Upper lobe of right lung (tissue), 1 donor: ENCODE results near the gene CEPT1. TPM values are rescaled to one million over a fixed set of nuclear protein-coding genes. Genes with fewer than 3 reads are reported as not detected.

Experiments
- ATAC-seq: fragments of 200-7000 bp; cut with Tn5 transposase; one replicate; pipeline ENCODE4 v1.9.1; 2020; ENCODE audit warnings: mild to moderate bottlenecking, moderate library complexity
- DNase-seq: peaks from one replicate; pipeline ENCODE4 v3.0.0-alpha.2; 2020
- H3K27ac ChIP-seq: fragments of 200-600 bp; one replicate; pipeline ENCODE4 v1.8.0; 2022
- H3K27me3 ChIP-seq: fragments of 200-600 bp; one replicate; pipeline ENCODE4 v1.8.0; 2022; ENCODE audit warnings: mild to moderate bottlenecking
- H3K36me3 ChIP-seq: fragments of 200-600 bp; one replicate; pipeline ENCODE4 v1.8.0; 2022
- H3K4me1 ChIP-seq: fragments of 200-600 bp; one replicate; pipeline ENCODE4 v1.8.0; 2022
- H3K4me3 ChIP-seq: fragments of 200-600 bp; one replicate; pipeline ENCODE4 v1.8.0; 2022; ENCODE audit warnings: mild to moderate bottlenecking
- H3K9me3 ChIP-seq: fragments of 200-600 bp; one replicate; pipeline ENCODE4 v1.8.0; 2022
- intact Hi-C: fragments of 100-400 bp; cut with DNase I; formaldehyde crosslinking; loops from one replicate; pipeline ENCODE4 v1.11.0; 2022
- total RNA-seq: library from RNA; stranded (reverse); fragmentation: NEBNext Ultra II Directional; extraction: Animal tissue kit (Norgen Biotek cat#: 25700); gene quantifications from one replicate; pipeline ENCODE4 v1.2.1, GENCODE V29; 2021
- TF ChIP-seq, protein P1 (sequence below): fragments of 200-600 bp; IDR thresholded peaks from one replicate; pipeline ENCODE4 v1.8.0; 2022; ENCODE audit warnings: antibody characterized with exemption
- donor health status: DM: no; HTN: yes; CAD: no; lungs with severe emphysema.

CEPT1 gene
- total RNA-seq, 1 donor from 2014 or later = 57.6 TPM

DNA sequence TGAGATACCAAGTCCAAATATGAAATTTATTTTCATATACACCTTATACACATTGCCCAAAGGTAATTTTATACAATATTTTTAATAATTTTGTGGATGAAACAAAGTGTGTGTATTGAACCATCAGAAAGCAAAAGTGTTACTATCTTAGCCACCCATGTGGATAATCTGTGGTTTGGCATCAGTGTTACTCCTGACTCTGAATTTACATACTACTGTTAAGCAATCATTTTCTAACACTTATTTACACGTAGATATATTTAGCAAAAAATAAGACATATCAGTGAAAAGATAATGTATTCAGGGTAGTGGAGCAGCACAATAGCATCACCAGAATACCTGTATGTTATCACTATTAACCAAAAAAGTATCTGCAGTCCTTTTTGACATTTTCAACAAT is 36.7 kb downstream of the CEPT1 start:
- H3K9me3 ChIP-seq = no peaks in the 10 kb centered on the region
- H3K27me3 ChIP-seq = no peaks in the 10 kb centered on the region
- DNase-seq = no peak
- H3K4me3 ChIP-seq = no peak overlapping the region
- no peaks in the 10 kb centered on the region for H3K4me1 ChIP-seq
- TF ChIP-seq, protein P1, sequence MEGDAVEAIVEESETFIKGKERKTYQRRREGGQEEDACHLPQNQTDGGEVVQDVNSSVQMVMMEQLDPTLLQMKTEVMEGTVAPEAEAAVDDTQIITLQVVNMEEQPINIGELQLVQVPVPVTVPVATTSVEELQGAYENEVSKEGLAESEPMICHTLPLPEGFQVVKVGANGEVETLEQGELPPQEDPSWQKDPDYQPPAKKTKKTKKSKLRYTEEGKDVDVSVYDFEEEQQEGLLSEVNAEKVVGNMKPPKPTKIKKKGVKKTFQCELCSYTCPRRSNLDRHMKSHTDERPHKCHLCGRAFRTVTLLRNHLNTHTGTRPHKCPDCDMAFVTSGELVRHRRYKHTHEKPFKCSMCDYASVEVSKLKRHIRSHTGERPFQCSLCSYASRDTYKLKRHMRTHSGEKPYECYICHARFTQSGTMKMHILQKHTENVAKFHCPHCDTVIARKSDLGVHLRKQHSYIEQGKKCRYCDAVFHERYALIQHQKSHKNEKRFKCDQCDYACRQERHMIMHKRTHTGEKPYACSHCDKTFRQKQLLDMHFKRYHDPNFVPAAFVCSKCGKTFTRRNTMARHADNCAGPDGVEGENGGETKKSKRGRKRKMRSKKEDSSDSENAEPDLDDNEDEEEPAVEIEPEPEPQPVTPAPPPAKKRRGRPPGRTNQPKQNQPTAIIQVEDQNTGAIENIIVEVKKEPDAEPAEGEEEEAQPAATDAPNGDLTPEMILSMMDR = no peak
- H3K27ac ChIP-seq = no peak overlapping the region
- H3K36me3 ChIP-seq = peaks cover 56% of the 10 kb centered on the region
- intact Hi-C loops = no loop called here
- no peak for ATAC-seq

DNA sequence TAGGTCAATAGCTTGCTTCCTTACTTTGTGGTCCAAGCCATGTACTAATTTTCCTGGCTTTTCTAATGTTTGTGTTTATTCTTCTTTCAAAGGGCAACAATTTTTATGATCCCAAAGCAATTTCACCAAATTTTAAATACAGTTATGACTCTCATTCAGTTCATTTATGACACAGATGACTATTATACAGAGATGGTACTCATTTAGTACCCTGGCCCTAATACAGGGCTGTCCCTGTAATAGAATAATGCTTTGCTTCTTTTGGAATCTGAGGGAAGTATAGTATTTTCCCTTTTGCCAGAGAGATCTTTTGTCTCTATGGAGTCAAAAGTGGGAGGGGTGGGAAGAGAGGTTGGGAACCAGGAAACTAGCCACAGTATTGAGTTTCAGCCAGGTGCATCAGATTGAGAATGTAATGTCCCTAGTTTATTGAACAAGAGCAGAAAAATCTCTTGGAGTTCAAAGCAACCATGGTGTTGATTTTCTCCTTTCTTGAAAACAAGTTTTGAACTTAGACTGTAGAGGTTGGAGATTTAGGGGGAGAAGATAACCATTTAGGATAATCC is 40.0 kb downstream of the CEPT1 start:
- TF ChIP-seq, protein P1 = no peak
- ATAC-seq (no peak), DNase-seq (no peak)
- Histone ChIP-seq H3K4me3 (no peak overlapping the region), H3K9me3 (no peaks in the 10 kb centered on the region), H3K36me3 (peaks cover 58% of the 10 kb centered on the region), H3K27me3 (no peaks in the 10 kb centered on the region), H3K4me1 (no peaks in the 10 kb centered on the region), H3K27ac (no peak overlapping the region)
- intact Hi-C loops = no loop called here

DNA sequence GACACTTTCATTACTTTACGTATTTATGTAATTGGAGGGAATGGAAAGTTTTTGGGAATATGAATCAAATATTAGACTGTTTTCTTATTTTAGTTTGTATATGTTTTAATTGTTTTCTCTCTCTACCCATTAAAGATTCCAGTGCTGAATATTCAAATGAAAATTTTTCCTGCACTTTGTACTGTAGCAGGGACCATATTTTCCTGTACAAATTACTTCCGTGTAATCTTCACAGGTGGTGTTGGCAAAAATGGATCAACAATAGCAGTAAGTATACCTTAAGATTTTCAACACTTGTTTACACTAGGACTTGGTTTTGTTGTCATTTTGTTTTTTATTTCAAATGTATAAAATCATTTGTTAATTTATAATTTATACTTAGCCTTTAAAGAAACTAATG is 42.0 kb downstream of the CEPT1 start:
- Histone ChIP-seq H3K4me1 (no peaks in the 10 kb centered on the region), H3K27me3 (no peaks in the 10 kb centered on the region), H3K36me3 (peaks cover 58% of the 10 kb centered on the region), H3K27ac (no peak overlapping the region), H3K4me3 (no peak overlapping the region), H3K9me3 (no peaks in the 10 kb centered on the region)
- DNase-seq (no peak), ATAC-seq (no peak)
- intact Hi-C loops = no loop called here
- TF ChIP-seq, protein P1 = no peak

DNA sequence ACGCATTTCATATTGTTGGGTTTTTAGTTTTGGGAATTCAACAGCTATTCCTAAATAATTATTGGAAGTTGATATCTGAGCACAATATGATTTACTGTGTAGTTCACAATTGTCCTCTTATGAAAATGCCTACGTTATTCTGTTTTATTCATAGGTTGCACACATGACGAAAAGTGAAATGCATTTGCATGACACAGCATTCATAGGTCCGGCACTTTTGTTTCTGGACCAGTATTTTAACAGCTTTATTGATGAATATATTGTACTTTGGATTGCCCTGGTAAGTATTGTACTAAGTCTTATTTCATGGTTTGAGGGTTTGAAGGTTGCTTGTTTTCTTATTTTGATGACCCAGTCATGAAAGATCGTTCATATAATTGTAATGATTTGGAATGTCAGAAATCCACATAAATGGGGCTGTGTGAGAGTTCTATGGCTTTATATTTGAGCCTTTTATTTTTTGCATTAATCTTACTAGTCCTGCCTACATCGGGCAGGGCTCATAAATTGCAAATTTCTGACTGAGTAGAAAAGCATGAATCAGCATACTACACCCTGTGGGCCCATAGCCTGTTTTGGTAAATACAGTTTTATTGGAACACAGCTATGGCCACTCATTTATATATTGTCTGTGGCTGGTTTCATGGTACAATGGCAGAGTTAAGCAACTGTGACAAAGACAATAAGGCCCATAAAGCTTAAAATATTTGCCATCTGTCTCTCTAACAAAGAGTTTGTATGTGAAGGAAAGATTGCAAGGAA is 43.5 kb downstream of the CEPT1 start:
- Histone ChIP-seq H3K4me1 (no peaks in the 10 kb centered on the region), H3K27ac (no peak overlapping the region), H3K4me3 (no peak overlapping the region), H3K9me3 (no peaks in the 10 kb centered on the region), H3K36me3 (peaks cover 66% of the 10 kb centered on the region), H3K27me3 (no peaks in the 10 kb centered on the region)
- DNase-seq (no peak), ATAC-seq (no peak)
- intact Hi-C loops = no loop called here
- TF ChIP-seq, protein P1 = no peak

DNA sequence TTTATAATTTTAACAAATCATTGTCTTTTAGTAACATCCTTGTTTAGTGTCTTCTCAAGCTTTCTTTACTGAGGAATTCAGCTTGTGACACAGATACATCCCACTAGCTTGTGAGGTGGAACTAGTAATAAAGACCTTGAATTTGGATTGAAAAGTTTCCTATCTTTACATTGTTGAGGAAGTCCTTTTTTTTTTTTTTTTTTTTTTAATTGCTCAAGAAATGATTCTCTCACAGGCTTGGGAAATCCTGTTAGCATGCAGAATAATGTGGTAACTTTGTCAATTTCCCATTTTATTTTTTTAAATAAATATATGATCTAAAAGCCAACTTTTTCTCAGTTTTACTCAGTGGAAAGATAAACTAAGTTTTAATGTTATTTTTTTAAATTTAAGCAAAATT is 44.6 kb downstream of the CEPT1 start:
- no peaks in the 10 kb centered on the region for H3K27me3 ChIP-seq
- TF ChIP-seq, protein P1 = no peak
- no peaks in the 10 kb centered on the region for H3K4me1 ChIP-seq
- ATAC-seq (no peak), DNase-seq (no peak)
- H3K36me3 ChIP-seq = peaks cover 75% of the 10 kb centered on the region
- no peak overlapping the region for H3K4me3 ChIP-seq
- H3K9me3 ChIP-seq = no peaks in the 10 kb centered on the region
- intact Hi-C loops = no loop called here
- H3K27ac ChIP-seq = no peak overlapping the region
